HCT116 (cell line): ENCODE results near the gene CR1L. TPM values are rescaled to one million over a fixed set of nuclear protein-coding genes. Genes with fewer than 3 reads are reported as not detected.

Experiments used
- ATAC-seq: fragments of 200-7000 bp; cut with Tn5 transposase; 2 replicates; pipeline ENCODE4 v1.9.1; 2020; ENCODE audit warnings: mild to moderate bottlenecking, moderate library complexity
- BruUV-seq: library from RNA; stranded (reverse); fragments of 400-500 nt; replicated peaks from 2 replicates; lab custom pipeline; 2021; lab: Mats Ljungman, UMichigan
- CTCF ChIA-PET: fragments of 300-600 bp; sonication (Branson Sonifier 250); formaldehyde crosslinking; loops from one replicate; lab custom pipeline; 2021; ENCODE audit warnings: antibody characterized with exemption; lab: Charles Lee
- POLR2A ChIA-PET: fragments of 300-600, 350-600 bp; sonication (Branson Sonifier 250); formaldehyde crosslinking; loops from one replicate; lab custom pipeline; 2021; ENCODE audit warnings: antibody characterized with exemption; lab: Charles Lee
- RAD21 ChIA-PET, 2 experiments: fragments of 300-600 bp; sonication (Branson Sonifier 250); formaldehyde crosslinking; loops; one replicate each; lab custom pipeline; 2023; ENCODE audit warnings: low total read pairs in 2 of 2; ENCODE audit not compliant: uncharacterized antibody in 2 of 2, unreplicated experiment in 2 of 2, low non-redundant PET in 1 of 2; lab: Charles Lee
- DNase-seq: peaks from one replicate; pipeline ENCODE4 v3.0.0-alpha.2; 2010; ENCODE audit warnings: low read depth, low spot score
- H2AFZ ChIP-seq: fragments of 200-600 bp; shearing (Covaris generic), sonication (generic); 2 replicates; pipeline ENCODE4 v1.6.1; 2017; ENCODE audit warnings: low read depth, mixed run types, mixed read lengths, antibody characterized with exemption, low read length; ENCODE audit not compliant: poor library complexity, severe bottlenecking
- H3K27ac ChIP-seq: 2 replicates; pipeline ENCODE4 v1.5.1; 2012; ENCODE audit warnings: low read depth, low read length
- H3K27me3 ChIP-seq: fragments of 200-600 bp; sonication (generic); 2 replicates; pipeline ENCODE4 v1.6.1; 2016; ENCODE audit warnings: mixed run types, low read length, mixed read lengths; ENCODE audit not compliant: insufficient read depth
- H3K36me3 ChIP-seq, 2 experiments: fragments of 200-500 bp in 1 of 2; fragments of 200-600 bp in 1 of 2; sonication (Bioruptor generic) in 1 of 2; sonication (generic) in 1 of 2; 2 replicates each; pipeline versions ENCODE4 v1.5.1 to v1.6.1; 2014 to 2016; ENCODE audit warnings: low read length in 2 of 2, inconsistent platforms in 1 of 2, mixed read lengths in 1 of 2, mixed run types in 1 of 2; ENCODE audit not compliant: insufficient read depth in 2 of 2, control insufficient read depth in 1 of 2
- H3K4me1 ChIP-seq, 2 experiments: fragments of 200-600 bp in 1 of 2; sonication (generic) in 1 of 2; 2 replicates each; pipeline versions ENCODE4 v1.5.1 to v1.6.1; 2012 to 2017; ENCODE audit warnings: low read length in 2 of 2, inconsistent platforms in 1 of 2, mild to moderate bottlenecking in 1 of 2, mixed read lengths in 1 of 2, mixed run types in 1 of 2, moderate library complexity in 1 of 2; ENCODE audit not compliant: insufficient read depth in 2 of 2, control insufficient read depth in 1 of 2
- H3K4me2 ChIP-seq: fragments of 200-600 bp; sonication (generic); 2 replicates; pipeline ENCODE4 v1.6.1; 2017; ENCODE audit warnings: mixed run types, low read length, mixed read lengths
- H3K4me3 ChIP-seq, 2 experiments: fragments of 200-600 bp in 1 of 2; sonication (generic) in 1 of 2; replicated peaks in 1 of 2; 2 replicates each; pipeline ENCODE4 v1.5.1; 2011 to 2016; ENCODE audit warnings: low read length in 2 of 2, control low read depth in 1 of 2, low read depth in 1 of 2, mild to moderate bottlenecking in 1 of 2, mixed read lengths in 1 of 2, mixed run types in 1 of 2
- H3K79me2 ChIP-seq: fragments of 200-600 bp; sonication (generic); 2 replicates; pipeline ENCODE4 v1.6.1; 2017; ENCODE audit warnings: mild to moderate bottlenecking, mixed run types, low read length, moderate library complexity, mixed read lengths; ENCODE audit not compliant: insufficient read depth
- H3K9ac ChIP-seq: fragments of 200-600 bp; sonication (generic); 2 replicates; pipeline ENCODE4 v1.6.1; 2016; ENCODE audit warnings: low read length, mixed read lengths
- H3K9me2 ChIP-seq: fragments of 200-600 bp; sonication (generic), shearing (Covaris generic); 2 replicates; pipeline ENCODE4 v1.6.1; 2017; ENCODE audit warnings: mixed run types, mild to moderate bottlenecking, moderate library complexity; ENCODE audit not compliant: insufficient read depth
- H3K9me3 ChIP-seq, 2 experiments: fragments of 200-500 bp in 1 of 2; fragments of 200-600 bp in 1 of 2; sonication (Bioruptor generic) in 1 of 2; sonication (generic) in 1 of 2; 2 replicates each; pipeline ENCODE4 v1.6.1; 2014 to 2017; ENCODE audit warnings: low read length in 2 of 2, mixed read lengths in 2 of 2, inconsistent platforms in 1 of 2, low read depth in 1 of 2, mild to moderate bottlenecking in 1 of 2, mixed run types in 1 of 2, moderate library complexity in 1 of 2; ENCODE audit not compliant: control insufficient read depth in 1 of 2, insufficient read depth in 1 of 2
- H4K20me1 ChIP-seq: fragments of 200-600 bp; sonication (generic), shearing (Covaris generic); 2 replicates; pipeline ENCODE4 v1.6.1; 2017; ENCODE audit warnings: mixed run types, mild to moderate bottlenecking, moderate library complexity; ENCODE audit not compliant: insufficient read depth
- CBX3 ChIP-seq: IDR thresholded peaks from 2 replicates; pipeline ENCODE4 v1.6.1; 2012; ENCODE audit warnings: low read depth
- CEBPB ChIP-seq: IDR thresholded peaks from 2 replicates; pipeline ENCODE4 v1.6.1; 2012; ENCODE audit warnings: low read depth
- EGR1 ChIP-seq: IDR thresholded peaks from 2 replicates; pipeline ENCODE4 v1.6.1; 2012; ENCODE audit warnings: low read depth
- EZH2 ChIP-seq: fragments of 200-600 bp; sonication (generic); IDR thresholded peaks from 2 replicates; pipeline ENCODE4 v1.6.1; 2017; ENCODE audit warnings: antibody characterized with exemption, mixed run types
- JUND ChIP-seq: IDR thresholded peaks from 2 replicates; pipeline ENCODE4 v1.6.1; 2012
- POLR2AphosphoS5 ChIP-seq: IDR thresholded peaks from 2 replicates; pipeline ENCODE4 v1.6.1; 2011; ENCODE audit warnings: mild to moderate bottlenecking, low read depth, low read length, moderate library complexity
- RAD21 ChIP-seq: IDR thresholded peaks from 2 replicates; pipeline ENCODE4 v1.6.1; 2012; ENCODE audit warnings: low read depth, mild to moderate bottlenecking
- SIN3A ChIP-seq: IDR thresholded peaks from 2 replicates; pipeline ENCODE4 v1.6.1; 2012; ENCODE audit warnings: low read depth
- SP1 ChIP-seq: IDR thresholded peaks from 2 replicates; pipeline ENCODE4 v1.6.1; 2012; ENCODE audit warnings: low read depth
- TCF7L2 ChIP-seq: IDR thresholded peaks from 2 replicates; pipeline ENCODE4 v1.7.0; 2011; ENCODE audit warnings: borderline replicate concordance, inconsistent platforms; ENCODE audit not compliant: insufficient read depth, insufficient read length; ENCODE audit errors: extremely low read depth
- YY1 ChIP-seq: IDR thresholded peaks from 2 replicates; pipeline ENCODE4 v1.6.1; 2011; ENCODE audit warnings: low read length, low read depth, moderate library complexity, mild to moderate bottlenecking; ENCODE audit not compliant: insufficient replicate concordance; ENCODE audit errors: extremely low read depth
- ZFX ChIP-seq: fragments of 450-650 bp; IDR thresholded peaks from 2 replicates; pipeline ENCODE4 v1.6.1; 2017
- ZNF274 ChIP-seq: fragments of 200-500 bp; sonication (Bioruptor generic); IDR thresholded peaks from 2 replicates; pipeline ENCODE4 v1.6.1; 2014; ENCODE audit warnings: mild to moderate bottlenecking, low read depth, low read length, inconsistent platforms
- intact Hi-C: fragments of 100-400 bp; cut with micrococcal nuclease; formaldehyde crosslinking; loops from 2 replicates; pipeline ENCODE4 v1.10.0; 2022
- total RNA-seq: library from RNA; stranded (reverse); gene quantifications from one replicate; pipeline ENCODE4 v1.2.1, GENCODE V29; 2021; ENCODE audit not compliant: unreplicated experiment
- TF ChIP-seq, protein P1 (sequence below), 3 experiments: fragments of 200-600 bp in 1 of 3; sonication (generic) in 1 of 3; IDR thresholded peaks in 2 of 3; conservative IDR thresholded peaks in 1 of 3; 2 replicates each; pipeline ENCODE4 v1.5.1; 2012 to 2017; ENCODE audit warnings: low read depth in 2 of 3, low read length in 2 of 3, antibody characterized with exemption in 1 of 3, borderline replicate concordance in 1 of 3, control low read depth in 1 of 3, mild to moderate bottlenecking in 1 of 3, mixed read lengths in 1 of 3, mixed run types in 1 of 3, moderate library complexity in 1 of 3; ENCODE audit not compliant: insufficient read depth in 1 of 3
- TF ChIP-seq, protein P2 (sequence below): IDR thresholded peaks from 2 replicates; pipeline ENCODE4 v1.6.1; 2012
- TF ChIP-seq, protein P3 (sequence below): IDR thresholded peaks from 2 replicates; pipeline ENCODE4 v1.6.1; 2012; ENCODE audit warnings: low read depth

Gene CR1L
- total RNA-seq, 1 experiment from 2014 or later, result 0.15 TPM

DNA sequence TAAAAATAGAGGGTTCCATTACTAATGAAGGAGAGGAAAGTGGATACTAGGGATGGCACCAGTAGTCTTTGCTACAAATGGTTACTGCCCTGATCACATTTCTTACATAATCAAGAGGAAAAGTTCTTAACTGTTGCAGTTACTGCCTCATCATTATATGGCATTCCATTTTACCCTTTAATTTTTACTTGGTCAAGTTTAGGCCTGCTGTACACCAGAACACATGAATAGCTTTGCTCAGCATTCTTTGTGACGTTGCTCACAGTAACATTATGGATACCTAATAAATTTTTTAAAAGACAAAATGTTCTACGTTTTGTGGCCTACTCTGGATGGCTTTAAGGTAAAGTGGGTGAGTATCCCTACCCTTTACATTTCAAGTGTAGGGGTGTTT, 38.6 kb upstream of the CR1L start:
- DNase-seq (no peak), ATAC-seq (no peak)
- TF ChIP-seq TCF7L2 (no peak), ZNF274 (no peak), EZH2 (no peak), POLR2AphosphoS5 (no peak), JUND (no peak), SIN3A (no peak), ZFX (no peak), RAD21 (no peak), CEBPB (no peak), SP1 (no peak), EGR1 (no peak), CBX3 (no peak), YY1 (no peak)
- TF ChIP-seq, protein P1, sequence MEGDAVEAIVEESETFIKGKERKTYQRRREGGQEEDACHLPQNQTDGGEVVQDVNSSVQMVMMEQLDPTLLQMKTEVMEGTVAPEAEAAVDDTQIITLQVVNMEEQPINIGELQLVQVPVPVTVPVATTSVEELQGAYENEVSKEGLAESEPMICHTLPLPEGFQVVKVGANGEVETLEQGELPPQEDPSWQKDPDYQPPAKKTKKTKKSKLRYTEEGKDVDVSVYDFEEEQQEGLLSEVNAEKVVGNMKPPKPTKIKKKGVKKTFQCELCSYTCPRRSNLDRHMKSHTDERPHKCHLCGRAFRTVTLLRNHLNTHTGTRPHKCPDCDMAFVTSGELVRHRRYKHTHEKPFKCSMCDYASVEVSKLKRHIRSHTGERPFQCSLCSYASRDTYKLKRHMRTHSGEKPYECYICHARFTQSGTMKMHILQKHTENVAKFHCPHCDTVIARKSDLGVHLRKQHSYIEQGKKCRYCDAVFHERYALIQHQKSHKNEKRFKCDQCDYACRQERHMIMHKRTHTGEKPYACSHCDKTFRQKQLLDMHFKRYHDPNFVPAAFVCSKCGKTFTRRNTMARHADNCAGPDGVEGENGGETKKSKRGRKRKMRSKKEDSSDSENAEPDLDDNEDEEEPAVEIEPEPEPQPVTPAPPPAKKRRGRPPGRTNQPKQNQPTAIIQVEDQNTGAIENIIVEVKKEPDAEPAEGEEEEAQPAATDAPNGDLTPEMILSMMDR (IDR thresholded peaks at IDR 0.05 in 2 of 3, conservative IDR thresholded peaks at IDR 0.05 in 1 of 3; ENCODE audit: borderline replicate concordance in 1 of 3, insufficient read depth in 1 of 3, low read depth in 2 of 3, low read length in 2 of 3), result no peak
- TF ChIP-seq, protein P2, sequence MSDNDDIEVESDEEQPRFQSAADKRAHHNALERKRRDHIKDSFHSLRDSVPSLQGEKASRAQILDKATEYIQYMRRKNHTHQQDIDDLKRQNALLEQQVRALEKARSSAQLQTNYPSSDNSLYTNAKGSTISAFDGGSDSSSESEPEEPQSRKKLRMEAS, result no peak
- TF ChIP-seq, protein P3, sequence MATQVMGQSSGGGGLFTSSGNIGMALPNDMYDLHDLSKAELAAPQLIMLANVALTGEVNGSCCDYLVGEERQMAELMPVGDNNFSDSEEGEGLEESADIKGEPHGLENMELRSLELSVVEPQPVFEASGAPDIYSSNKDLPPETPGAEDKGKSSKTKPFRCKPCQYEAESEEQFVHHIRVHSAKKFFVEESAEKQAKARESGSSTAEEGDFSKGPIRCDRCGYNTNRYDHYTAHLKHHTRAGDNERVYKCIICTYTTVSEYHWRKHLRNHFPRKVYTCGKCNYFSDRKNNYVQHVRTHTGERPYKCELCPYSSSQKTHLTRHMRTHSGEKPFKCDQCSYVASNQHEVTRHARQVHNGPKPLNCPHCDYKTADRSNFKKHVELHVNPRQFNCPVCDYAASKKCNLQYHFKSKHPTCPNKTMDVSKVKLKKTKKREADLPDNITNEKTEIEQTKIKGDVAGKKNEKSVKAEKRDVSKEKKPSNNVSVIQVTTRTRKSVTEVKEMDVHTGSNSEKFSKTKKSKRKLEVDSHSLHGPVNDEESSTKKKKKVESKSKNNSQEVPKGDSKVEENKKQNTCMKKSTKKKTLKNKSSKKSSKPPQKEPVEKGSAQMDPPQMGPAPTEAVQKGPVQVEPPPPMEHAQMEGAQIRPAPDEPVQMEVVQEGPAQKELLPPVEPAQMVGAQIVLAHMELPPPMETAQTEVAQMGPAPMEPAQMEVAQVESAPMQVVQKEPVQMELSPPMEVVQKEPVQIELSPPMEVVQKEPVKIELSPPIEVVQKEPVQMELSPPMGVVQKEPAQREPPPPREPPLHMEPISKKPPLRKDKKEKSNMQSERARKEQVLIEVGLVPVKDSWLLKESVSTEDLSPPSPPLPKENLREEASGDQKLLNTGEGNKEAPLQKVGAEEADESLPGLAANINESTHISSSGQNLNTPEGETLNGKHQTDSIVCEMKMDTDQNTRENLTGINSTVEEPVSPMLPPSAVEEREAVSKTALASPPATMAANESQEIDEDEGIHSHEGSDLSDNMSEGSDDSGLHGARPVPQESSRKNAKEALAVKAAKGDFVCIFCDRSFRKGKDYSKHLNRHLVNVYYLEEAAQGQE, result no peak
- CTCF ChIA-PET, result interaction anchor here (6.2 kb wide), 1 partner anchor 14 kb away, joined by 27 read pairs; no protein-coding TSS in a partner anchor
- Histone ChIP-seq H3K4me1 (no peaks in the 10 kb centered on the region), H2AFZ (no peak overlapping the region), H3K27ac (no peak overlapping the region), H3K4me3 (no peak overlapping the region), H3K4me2 (no peak overlapping the region), H3K36me3 (no peaks in the 10 kb centered on the region), H3K79me2 (no peaks in the 10 kb centered on the region), H3K27me3 (no peaks in the 10 kb centered on the region), H3K9ac (no peak overlapping the region), H3K9me3 (no peaks in the 10 kb centered on the region), H4K20me1 (no peaks in the 10 kb centered on the region), H3K9me2 (no peaks in the 10 kb centered on the region)
- BruUV-seq, result no TSS peak
- intact Hi-C loops, result no loop called here
- RAD21 ChIA-PET, result no interaction called here
- POLR2A ChIA-PET, result interaction anchor here (0.9 kb wide), 1 partner anchor 9 kb away, joined by 3 read pairs; no protein-coding TSS in a partner anchor
